ENCODE results near the gene TYK2.
"Not testable (repeated sequence)": the region's sequence is repeated elsewhere in the genome, so short reads cannot be mapped to it uniquely, and the experiment has no call there.

Gene TYK2

GRCh38 chr19:10368101-10368803 is 12.1 kb downstream of the TYK2 start:
- DNase-seq: no peak

- not testable (repeated sequence) for DNase-seq
Measured at GRCh38 chr19:10366950-10367512, 13.3 kb downstream of the TYK2 start.

GRCh38 chr19:10365518-10365917 is 14.9 kb downstream of the TYK2 start:
- DNase-seq: no peak

GRCh38 chr19:10364644-10365043 is 15.7 kb downstream of the TYK2 start:
- no peak for DNase-seq

GRCh38 chr19:10363789-10364281 is 16.5 kb downstream of the TYK2 start:
- no peak for DNase-seq

- DNase-seq: no peak
Measured at GRCh38 chr19:10362259-10362658, 18.1 kb downstream of the TYK2 start.

GRCh38 chr19:10361569-10362011 is 18.8 kb downstream of the TYK2 start:
- no peak for DNase-seq

- no peak for DNase-seq
Measured at GRCh38 chr19:10356431-10356830, 23.9 kb downstream of the TYK2 start.

DNA sequence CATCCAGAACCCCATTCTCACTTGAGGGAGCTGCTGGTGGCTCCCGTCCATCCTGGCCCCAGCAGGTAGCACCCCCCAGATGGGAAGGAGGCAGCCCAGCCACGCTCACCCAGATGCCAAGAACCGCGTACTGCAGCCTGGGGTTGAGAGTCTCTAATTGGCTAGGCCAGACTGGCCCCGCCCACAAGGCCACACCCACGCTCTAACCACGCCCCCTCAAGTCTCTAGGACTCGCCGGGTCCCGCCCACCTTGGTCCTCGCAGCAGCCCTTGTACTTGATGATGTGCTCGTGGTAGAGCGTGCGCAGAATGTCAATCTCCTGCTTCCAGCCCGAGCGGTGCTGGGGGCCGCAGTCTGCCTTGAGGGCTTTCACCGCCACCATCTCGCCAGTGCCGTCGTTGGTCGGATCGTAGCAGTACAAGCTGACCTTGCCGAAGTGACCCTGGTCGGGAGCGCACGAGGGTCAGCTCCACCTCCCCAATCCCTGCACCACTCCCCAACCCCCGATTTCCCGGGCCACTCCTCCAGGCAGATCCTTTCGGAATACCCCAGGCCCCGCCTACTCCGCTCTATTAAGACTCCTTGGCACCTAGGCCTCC is 26.5 kb downstream of the TYK2 start:
- DNase-seq: peak; percentile 83

- DNase-seq: no peak
Measured at GRCh38 chr19:10352764-10353671, 27.4 kb downstream of the TYK2 start.

DNA sequence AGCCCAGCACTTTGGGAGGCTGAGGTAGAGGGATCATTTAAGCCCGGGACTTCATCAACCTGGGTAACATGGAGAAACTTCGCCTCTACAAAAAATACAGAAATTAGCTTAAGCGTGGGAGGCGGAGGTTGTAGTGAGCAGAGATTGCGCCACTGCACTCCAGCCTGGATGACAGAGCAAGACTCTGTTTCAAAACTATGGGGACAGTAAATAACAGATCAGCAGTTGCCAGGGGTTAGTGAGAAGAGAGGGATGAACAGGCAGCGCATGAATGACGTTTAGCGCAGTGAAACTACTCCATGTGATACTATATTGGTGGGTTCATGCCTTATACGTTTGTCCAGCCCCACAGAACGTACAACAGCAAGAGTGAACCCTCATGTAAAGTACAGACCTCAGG is 33.9 kb downstream of the TYK2 start:
- no peak for DNase-seq

DNA sequence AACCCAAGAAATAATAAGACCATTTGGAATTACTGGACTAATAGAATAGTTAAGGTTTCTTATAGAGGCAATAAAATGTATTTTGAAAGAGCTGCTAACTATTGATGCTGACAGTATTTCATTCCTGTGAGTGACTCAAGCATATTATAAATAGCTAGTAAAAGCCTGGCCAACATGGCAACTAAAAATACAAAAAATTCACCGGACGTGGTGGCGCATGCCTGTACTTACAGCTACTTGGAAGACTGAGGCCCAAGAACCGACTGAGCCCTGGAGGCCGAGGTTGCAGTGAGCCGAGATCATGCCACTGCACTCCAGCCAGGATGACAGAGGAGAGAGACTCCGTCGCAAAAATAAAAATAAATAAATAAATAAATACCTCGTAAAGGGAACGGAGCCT is 35.6 kb downstream of the TYK2 start:
- no peak for DNase-seq

GRCh38 chr19:10343495-10343894 is 36.9 kb downstream of the TYK2 start:
- no peak for DNase-seq

DNA sequence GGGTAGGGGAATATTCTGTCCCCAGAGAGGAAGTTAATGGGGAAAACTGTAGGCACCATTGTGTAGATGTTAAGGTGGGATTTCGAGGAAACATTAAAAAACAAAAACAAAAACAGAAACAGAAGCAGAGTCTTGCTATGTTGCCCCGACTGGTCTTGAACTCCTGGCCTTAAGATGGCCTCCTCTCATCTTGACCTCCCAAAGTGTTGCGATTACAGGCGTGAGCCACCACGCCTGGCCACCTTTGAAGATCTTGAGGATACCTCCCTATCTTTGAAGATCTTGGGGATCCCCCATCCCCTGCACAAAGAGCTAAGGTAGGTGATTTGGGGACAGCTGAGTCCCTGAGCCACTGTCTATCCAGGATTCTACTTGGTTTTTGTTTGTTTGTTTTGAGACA is 40.4 kb downstream of the TYK2 start:
- no peak for DNase-seq

DNA sequence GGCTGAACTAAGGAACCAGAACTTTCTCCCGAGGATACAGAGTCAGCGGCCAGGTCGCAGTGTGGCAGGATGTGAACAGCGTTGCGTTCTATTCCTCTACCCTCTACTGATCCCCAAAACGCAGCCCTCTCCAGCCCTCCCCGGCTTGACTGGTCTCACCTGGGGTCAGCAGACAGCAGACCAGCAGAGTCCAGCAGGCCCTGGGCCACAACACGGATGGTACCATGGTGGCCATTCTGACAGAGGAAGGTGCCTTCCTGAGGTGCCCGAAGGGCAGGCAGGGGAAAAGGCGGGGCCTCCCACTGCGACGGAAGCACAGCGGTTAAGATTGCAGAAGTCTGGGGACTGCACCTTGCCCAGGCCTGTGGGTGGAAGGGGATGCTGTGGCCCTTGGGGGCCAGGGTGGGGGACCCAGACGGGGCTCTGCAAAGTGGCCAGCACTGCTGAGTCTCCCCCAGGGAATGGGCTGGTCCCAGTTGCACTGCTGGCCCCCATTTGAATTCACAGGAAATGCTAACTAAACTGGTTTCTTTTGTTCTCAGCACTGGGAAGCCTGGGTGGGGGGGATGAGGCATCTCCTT is 40.9 kb downstream of the TYK2 start, which contains the start of gene ICAM3:
TSS of gene ICAM3 (minus strand) at position 245 of the 581 bp plus-strand sequence. CDS start at position 235, 10 bp downstream.
- DNase-seq: peak; percentile 83

DNA sequence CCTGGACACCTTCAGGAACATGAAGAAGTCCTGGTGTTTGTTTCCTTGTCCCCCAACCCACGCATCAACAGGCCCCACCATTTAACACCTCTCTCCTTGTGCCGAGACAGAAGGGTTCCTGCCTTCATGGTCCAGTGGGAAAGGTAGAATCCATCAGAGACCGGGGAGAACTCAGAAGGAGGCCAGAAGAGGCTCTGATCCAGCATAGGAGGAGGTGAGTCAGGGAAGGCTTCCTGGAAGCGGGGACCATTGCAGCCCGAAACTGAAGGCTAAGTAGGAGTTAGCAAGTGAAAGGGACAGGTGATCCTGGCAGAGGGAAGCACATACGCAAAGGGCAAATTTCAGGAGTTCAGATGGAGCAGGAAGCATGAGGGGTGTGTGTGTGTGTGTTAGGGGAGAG is 41.4 kb downstream of the TYK2 start:
- DNase-seq: peak; percentile 40

GRCh38 chr19:10336725-10337124 is 43.6 kb downstream of the TYK2 start:
- DNase-seq: not testable (repeated sequence)

DNA sequence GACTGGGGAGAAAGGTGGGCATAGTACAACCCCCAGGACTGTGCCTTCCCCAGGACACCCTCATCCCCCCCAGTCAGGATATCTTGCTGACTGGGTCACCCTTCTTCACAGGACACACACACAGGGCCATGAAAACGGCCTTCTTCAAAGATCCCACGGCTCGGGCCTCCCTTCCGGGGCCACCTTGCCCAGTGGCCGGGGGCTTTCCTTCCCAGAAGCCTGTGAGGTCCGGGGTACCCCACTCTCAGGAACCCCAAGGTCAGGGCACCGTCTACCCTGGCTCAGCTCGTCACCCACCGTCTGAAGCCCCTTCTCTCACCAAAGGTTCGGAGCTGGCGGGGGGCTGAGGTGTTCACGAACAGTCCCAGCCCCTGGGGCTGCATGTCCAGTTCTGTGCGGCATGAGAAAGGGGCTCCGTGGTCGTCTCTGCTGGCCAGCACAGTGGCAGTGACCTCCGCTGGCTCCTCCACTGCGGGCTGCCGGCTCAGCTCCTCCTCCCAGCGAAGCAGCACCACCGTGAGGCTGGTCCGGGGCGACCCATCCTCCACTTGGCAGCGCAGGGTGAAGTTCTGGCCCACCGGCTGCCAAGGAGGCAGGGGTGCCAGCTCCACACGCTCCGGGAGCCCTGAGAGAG is 44.9 kb downstream of the TYK2 start:
- no peak for DNase-seq

DNA sequence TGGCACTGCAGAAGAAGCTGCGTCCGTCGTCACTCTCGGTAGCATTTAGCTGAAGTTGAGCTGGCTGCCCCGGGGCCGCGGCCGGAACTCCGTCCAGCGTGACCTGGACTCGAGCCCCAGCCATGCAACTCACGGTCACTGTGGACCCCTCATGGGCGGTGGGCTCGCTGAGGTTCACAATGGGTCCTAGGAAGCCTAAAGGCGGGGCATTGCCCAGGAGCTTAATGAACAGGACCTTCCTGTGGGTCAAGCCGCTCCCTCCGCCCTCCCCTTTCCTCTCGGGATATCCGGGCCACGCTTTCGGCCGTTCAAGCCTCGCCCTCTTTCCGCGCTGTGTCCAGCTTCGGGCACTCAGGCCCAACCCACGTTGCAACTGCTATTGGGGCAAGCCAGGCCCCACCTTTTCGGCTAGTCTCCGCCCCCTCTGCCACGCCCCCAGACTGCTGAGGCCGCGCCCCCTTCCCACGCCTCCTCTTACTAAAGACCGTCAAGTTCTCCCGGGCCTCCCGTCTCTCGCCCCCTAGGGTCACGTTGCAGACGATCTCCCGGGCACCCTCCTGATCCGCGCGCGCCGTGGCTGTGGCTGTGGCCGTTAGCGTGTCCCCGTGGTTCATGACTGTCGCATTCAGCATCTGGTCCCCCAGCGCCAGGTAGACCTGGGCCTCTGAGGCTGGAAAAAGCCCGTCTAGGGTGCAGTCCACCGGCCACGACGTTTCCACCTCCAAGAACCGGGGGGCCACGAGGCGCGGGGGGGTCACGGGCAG is 45.6 kb downstream of the TYK2 start:
- DNase-seq: peak; percentile 87

DNA sequence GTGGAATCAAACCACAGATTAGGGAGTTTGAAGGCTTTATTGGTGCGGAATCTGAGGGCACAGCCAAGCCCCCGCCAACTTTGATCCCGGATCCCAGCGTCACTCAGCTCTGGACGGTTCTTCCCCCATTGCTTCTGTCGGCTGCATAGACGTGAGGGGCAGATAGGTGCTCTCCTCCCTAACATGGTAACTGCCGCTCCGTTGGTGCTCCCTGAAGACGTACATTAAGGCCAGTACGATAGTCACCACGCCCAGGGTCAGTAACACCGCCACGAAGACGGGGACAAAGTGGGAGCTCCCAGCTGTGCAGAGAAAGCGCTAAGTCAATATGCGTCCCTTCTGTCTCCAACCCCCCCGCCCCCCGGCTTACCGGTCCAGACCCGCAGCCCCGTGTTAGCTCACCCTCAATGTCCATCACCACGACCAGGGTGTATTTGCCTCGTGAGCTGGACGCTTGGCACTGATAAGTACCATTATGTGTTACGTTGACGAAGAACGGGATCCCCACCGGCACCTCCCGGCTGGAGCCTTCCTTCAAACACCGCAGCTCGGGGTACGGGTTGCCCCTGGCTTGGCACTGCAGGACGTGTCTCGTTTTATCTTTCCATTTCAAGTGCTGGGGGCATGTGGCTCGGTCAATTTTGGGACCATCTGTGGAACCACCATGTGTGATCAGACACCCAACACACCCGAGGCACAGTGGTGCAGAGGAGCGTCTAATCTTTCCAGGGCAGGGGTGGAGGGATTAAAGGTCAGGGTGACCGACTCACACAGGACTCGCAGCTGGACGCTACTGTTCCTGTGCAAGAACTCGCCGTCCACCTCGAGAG is 46.4 kb downstream of the TYK2 start:
- no peak for DNase-seq

All from stimulated activated CD8-positive, alpha-beta memory T cell treated with anti-CD3 and anti-CD28 coated beads, Interleukin-4, amount 100 ng/mL, for 48 hours (primary cell).